ENCODE results near the gene SURF2.
A peak's percentile ranks its signal among the peaks of the same experiment; 100 is the strongest.

SURF2 gene

DNA sequence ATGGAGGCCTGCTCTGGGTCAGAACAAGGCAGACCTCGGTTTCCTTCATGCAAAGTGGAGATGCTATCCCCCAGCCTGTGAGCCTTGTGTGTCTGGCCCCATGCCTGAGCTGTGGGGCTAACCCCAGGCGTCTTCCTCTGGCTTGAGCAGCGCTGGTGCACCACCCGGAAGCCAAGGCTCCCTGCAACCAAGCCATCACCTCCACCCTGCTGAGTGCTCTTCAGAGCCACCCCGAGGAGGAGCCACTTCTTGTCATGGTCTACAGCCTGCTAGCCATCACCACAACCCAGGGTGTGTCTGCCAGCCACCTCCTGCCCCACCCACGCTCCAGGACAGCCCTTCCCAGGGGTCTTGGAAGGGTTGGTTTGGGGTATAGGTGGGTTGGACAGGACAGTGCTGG, 45.2 kb downstream of the SURF2 start:
- DNase-seq (ENCODE audit: low read depth), result no peak

DNA sequence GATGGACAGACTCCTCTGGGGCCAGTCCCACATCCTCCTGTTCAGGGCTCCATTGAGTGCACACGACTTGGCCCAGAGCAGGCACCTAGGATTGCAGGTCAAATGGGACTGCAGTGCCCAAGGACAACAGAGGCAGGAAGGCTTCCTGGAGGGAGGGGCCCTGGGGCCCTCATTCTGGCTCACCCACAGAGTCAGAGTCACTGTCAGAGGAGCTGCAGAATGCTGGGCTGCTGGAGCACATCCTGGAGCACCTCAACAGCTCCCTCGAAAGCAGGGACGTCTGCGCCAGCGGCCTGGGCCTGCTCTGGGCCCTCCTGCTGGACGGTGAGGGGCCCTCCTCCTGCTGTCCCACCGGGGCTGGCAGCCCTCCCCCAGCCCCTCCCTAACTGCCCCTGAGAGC, 46.3 kb downstream of the SURF2 start:
- no peak for DNase-seq (ENCODE audit: low read depth)

DNA sequence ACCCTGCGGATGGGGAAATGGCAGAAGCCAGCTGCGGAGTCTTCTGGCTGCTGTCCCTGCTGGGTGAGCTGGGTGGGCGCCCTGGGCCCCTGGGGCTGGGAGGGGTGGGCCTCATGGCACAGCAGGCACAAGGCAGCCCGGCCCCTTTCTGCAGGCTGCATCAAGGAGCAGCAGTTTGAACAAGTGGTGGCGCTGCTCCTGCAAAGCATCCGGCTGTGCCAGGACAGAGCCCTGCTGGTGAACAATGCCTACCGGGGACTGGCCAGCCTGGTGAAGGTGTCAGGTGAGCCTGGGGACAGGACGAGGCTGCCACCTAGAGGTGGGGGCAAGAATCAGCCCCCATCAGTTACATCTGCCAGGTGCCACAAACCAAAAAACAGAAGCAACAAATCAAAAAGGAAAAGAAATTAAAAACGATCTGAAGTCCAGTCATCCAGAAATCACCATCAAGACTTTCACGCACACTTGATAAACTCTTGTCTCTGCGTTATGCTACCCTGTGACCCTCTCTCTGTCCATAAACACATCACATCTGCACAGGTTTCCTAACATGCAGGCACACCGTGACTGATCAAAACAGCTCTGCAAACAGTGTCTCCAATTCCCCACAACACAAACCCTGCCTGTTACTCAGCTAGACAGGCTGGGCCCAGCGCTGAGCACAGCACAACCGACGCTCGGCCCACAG, 47.6 kb downstream of the SURF2 start:
- no peak for DNase-seq (ENCODE audit: low read depth)

DNA sequence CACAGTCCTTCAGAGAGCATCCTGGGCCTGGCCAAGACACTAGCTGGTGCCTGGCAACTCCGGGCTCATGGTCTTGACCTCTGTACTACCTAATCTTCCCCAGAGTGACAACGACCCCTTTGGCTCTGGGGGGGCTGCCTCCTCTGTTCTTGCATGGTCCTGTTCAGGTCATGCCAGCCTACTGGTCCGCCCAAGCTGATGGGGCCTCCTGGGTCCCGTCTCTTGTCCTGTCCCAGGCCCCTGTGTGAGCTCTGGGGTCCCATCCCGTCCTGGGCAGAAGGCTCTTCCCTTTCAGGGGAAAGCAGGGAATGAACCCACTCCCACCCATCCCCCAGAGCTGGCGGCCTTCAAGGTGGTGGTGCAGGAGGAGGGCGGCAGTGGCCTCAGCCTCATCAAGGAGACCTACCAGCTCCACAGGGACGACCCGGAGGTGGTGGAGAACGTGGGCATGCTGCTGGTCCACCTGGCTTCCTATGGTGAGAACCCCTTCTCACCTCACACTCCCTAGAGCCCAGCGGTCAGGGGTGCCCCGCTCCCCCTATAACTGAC, 48.2 kb downstream of the SURF2 start:
- DNase-seq (ENCODE audit: low read depth), result no peak

DNA sequence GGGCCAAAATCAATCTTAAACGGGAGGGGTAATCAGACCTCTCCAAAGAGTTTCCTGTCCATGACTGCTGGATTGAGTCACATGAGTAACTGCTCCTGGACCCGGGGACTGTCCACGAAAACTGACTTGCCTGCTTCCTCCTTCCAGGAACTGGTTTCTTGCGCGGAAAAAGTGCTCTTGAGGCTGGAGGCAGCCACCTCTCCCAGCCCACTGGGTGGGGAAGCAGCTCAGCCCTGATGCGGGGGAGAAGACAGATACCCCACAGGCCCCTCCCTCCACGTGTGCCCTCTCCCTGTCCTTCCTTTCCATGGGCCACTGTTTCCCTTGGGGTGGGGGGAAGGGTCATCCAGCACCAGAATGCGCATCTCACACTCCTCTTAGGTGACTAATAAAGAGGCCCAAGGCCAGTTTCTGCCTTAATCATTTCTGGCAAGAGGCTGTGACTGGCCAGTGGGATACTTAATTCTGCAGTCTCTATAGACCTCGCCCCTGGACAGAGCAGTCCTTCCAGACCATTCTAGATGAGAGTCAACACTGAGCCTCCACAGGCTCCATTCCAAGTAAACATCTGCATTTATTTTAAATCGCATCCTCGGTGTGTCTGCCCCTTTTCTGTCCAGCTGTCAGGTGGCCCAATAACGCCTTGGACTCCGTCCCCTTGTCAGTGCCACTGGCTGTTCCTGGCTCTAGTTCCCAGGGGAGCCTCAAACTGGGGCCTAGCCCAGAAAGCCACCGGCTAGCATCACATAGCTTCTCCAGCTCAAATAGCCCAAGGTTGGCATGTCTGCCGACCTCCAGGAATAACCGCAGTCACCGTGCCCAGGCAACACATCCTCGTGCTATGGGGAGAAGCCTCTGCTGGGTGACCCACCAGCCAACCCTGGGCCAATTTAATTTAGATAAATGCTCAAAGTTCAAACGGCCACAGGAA, 49.4 kb downstream of the SURF2 start:
- no peak for DNase-seq (ENCODE audit: low read depth)

DNA sequence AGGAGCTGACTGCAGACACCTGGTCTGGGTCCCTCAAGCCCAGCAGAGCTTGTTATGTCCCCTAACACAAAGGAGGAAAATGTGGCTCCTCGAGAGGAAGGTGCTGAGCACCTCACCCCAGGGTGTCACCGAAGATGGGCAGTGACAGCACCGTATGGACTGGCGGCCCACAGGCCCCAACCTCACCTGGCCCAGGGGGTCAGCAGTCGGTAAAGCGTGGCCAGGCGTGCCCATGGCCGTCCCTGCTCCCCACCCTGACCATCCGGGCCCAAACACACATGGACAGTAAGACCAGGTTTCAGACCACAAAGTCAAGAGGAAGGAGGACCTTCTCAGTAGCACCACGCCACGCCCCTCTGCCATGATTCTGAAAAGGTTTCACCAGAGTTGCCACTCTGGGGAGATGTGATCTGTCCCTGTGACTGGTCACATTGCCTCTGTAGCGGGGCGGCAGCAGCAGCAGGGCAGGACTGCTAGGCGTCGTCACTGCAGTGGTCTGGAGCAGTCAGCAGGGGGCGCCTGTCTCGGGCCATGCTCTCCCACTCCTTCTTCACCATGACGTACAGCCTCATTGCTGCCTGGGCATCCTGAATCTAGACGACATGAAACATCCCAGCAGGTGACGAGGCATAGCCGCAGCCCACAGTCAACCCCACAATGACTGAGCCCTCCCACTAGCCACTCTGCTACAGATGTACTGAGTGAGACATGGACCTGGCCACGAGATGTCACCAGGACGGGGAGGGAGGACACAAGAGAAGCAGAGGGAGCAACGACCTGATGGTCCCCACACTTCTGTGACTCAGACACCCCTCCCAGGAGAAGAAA, 50.3 kb downstream of the SURF2 start:
- peak; percentile 51 for DNase-seq (ENCODE audit: low read depth)

DNA sequence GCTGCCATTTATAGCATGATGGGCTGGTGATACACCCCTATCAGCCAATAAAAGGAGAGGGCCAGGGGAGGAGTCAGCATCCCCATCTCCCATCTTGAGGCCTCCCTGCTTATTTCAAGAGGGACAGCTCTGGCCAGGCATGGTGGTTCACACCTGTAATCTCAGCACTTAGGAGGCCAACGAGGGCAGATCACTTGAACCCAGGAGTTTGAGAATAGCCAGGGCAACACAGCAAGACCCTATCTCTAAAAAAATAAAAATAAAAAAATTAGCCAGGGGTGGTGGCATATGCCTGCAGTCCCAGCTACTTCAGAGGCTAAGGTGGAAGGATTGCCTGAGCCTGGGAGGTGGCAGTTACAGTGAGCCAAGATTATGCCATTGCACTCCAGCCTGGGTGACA, 51.7 kb downstream of the SURF2 start:
- no peak for DNase-seq (ENCODE audit: low read depth)

Data from fibroblast of the conjunctiva (primary cell).